HG03558 (cell line): ENCODE results near the gene PPP1R27.

Source experiments
- ATAC-seq: cut with Tn5 transposase; IDR thresholded peaks from one replicate; pipeline ENCODE4 v1.9.1; 2021; ENCODE audit warnings: moderate number of reproducible peaks; ENCODE audit not compliant: unreplicated experiment; ENCODE audit errors: extremely low read depth

Gene PPP1R27, protein sequence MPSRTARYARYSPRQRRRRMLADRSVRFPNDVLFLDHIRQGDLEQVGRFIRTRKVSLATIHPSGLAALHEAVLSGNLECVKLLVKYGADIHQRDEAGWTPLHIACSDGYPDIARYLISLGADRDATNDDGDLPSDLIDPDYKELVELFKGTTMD

GRCh38 chr17:81834831-81835267, at the start of gene PPP1R27:
Gene PPP1R27 (minus strand): TSS chr17:81835050. CDS start chr17:81834953, 97 bp downstream.
- ATAC-seq: no peak

DNA sequence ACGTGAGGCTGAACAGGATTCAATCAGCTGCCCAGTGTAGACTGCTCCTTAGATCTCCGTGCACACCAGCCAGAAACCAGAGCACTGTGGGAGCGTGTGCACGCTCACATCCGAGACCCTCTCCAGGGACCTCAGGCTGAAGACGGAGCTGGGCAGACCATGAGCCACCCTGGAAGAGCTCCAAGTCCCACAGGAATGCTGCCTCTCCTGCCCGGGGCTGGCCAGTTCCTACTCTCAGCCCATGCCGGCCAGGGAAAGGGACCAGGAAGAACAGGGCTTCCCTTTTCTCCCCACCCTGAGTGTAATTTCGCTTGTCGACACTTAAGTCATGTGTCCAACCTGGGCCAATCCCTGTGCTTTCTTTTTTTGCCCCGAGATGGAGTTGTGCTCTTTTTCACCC, 49.7 kb upstream of the PPP1R27 start:
- no peak for ATAC-seq

GRCh38 chr17:81879121-81879520, 44.3 kb upstream of the PPP1R27 start:
- no peak for ATAC-seq

- ATAC-seq: no peak
Observed at GRCh38 chr17:81878294-81878693, 43.4 kb upstream of the PPP1R27 start.

DNA sequence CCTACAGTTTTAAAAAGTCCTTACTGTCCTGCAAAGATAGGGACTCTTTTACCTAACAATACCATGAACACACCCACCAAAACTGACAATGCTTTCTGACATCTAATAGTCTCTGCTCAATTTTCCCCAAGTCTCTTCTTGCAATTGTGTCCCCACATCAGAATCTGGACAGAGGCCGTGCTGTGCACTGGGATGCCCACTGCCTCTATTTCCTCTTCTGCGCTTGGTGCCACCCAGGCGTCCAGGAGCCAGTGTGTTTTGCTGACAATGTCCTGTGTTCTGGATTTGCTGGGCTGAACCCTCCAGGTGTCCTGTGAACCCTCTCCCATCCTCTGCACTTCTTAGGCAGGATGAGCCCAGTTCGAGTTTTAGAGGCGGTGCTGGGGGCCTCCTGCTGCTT, 42.7 kb upstream of the PPP1R27 start:
- no peak for ATAC-seq

GRCh38 chr17:81871387-81872230, 36.8 kb upstream of the PPP1R27 start:
- no peak for ATAC-seq

DNA sequence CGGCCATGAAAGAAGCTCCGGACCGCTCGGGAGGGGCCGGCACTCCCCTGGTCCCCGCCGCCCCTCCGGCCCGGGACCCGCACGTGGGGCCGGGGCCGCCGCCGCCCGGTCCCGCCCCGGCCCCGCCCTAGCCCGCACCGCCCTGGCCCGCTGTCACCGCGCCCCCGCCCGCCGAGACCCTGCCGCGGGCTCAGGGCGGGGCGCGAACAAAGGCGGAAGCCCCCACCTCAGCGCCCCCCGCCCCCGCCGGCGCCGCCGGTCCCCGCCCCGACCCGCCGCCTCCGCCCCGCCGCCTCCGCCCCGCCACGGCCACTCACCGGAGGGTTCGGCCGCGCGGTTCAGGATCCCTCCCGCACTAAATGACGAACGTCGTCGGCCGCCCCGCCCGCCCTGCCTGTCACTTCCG, 36.1 kb upstream of the PPP1R27 start, which contains the start of gene ARHGDIA:
Gene ARHGDIA (minus strand): TSS at position 357 of the 406 bp plus-strand sequence. CDS start 1,407 bp downstream, outside the sequence.
- ATAC-seq: no peak

DNA sequence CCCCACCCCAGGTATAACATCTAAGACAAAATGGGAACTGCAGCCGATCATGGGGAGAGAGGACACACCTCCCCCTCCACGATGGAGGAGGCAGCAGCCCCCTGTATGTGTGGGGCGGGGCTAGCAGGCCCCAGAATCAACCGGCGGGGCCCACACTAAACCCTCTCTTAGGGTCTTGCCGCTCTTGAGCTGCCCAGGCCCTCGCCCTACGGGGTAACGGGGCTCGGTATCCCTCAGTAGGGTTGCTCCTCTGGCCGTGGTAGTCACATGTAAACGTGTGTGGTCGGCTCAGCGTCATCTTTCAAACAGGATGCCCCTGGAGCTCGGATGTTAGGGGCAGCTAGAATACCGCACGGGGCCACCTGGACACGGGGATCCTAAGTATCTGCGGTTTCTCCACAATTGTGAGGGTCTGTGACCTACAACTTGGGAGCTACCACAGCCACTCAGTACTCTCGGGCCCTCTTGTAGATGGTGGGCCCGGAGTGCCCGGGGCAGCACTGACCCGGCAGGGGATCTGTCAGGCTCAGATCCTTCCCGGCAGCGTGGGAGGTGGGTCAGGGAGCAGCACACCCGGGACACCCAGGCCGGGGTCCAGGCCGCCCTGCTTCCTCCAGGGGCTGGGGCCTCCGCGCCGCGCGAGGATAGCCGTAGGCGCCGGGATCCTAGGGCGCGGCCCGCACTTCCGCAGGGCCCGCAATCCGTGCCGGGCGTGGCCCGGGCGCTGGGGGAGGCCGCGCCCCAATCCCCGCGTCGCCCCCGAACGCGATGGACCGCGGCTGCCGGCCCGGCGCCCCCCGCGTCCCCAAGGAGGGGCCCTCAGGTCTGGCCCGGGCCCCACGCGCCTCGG, 35.5 kb upstream of the PPP1R27 start:
- ATAC-seq: no peak

DNA sequence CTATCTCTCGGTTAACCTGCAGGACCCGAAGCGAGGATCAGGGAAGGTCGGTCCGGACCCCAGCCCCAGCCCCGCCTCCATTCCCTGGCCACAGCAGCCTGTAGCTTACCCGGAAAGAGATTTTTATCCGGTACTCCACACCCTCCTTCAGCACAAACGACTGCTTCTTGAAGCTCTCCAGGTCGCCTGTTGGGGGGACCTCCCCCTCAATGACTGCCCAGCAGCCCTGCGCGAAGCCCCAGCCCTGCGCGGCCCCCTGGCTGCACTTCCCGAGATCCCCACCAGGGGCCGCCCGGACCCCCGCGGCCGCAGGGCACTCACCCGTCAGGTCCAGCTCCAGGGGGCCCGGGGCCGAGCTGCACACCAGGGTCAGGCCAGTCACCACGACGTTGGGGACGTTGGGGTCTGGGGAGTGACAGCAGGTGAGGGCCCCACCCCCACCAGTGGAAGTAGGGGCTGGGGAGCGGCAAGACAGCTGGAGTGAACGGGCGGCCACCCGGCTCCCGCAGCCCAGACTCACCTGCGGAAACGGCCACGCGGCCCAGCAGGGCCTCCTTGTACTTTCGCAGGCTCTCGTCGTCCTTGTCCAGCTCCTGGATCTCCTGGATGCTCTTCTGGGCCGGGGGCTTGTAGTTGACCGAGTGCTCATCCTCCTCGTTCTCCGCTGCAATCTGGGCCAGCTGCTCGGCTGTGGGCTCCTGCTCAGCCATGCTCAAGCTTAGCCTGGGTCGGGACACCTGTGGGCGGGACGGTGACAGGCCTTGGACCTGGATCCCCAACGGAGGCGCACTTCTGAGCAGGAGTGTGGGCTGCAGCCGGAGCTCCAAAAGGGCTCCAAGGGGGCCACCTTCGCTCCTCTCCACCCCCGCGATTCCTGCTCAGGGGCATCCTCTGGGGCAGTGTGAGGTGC, 34.6 kb upstream of the PPP1R27 start:
- no peak for ATAC-seq

DNA sequence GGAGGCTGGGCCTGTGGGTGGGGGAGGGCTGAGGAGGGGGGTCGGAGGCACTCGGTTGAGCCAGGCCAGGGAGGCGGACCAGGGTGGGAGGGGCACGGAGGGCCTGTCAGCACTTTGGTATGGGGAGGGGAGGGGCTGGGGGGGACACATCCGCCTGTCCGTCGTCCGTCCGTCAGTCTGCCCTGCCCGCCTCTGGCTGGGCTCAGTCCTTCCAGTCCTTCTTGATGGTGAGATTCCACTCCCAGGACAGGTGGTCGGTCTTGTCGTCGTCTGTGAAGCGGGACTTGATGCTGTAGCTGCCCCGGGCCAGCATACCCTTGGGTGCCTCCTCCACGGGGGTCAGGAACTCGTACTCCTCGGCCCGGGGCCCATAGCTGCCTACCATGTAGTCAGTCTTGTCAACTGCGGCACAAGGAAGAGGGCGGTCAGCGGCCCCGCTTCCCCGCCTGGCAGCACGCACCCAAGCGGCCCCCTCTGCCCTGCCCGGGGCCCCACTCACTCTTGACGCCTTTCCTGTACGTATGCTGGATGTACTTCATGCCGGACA, 33.9 kb upstream of the PPP1R27 start:
- ATAC-seq: no peak

DNA sequence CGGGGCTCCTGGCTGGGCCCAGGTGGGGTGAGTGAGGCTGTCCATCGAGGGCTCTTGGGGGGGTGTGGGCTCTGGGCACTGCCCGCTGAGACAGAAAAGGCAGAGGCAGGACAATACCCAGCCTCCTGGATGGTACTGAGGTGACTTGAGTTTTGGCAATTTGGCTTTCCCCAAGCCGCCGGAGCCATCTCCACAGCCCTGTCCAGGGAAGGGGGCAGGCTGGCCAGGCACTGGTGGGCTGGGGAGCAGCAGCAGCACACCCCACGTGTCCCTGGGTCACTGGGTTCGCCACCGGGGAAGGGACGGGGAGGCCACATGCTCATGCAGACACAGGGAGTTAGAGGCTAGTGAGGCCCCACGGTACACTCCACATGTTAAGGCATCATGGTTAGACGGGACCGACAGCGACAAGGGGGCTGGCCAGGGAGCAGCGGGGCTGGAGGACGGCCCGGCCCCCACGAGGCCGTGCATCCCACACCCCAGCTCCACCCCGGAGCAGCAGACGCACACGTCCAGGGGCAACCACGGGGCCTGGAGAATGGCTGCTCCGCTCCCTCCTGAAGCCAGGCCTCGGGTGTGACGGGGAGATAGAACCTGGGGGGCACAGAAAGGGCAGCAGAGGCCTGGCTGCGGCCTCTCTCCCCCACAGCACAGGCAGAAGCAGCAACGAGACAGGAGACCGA, 33.3 kb upstream of the PPP1R27 start:
- no peak for ATAC-seq

- ATAC-seq: no peak
Observed at GRCh38 chr17:81867170-81867990, 32.5 kb upstream of the PPP1R27 start.

- ATAC-seq: no peak
Observed at GRCh38 chr17:81866440-81867169, 31.8 kb upstream of the PPP1R27 start.

- no peak for ATAC-seq
Observed at GRCh38 chr17:81865733-81866439, 31.0 kb upstream of the PPP1R27 start.

GRCh38 chr17:81865358-81865732, 30.5 kb upstream of the PPP1R27 start:
- no peak for ATAC-seq

- ATAC-seq: no peak
Observed at GRCh38 chr17:81863833-81864768, 29.3 kb upstream of the PPP1R27 start.
